NCI-H1048 (cell line): ENCODE results near the gene ZFP69B.

Experiments used
- DNase-seq: peaks from one replicate; lab custom pipeline; 2025; lab: John Stamatoyannopoulos, UW

ZFP69B gene

GRCh38 chr1:40449684-40450494 lies at the start of gene ZFP69B:
Gene ZFP69B, plus strand, starts transcription at chr1:40450476. Its CDS starts 486 bp downstream, at chr1:40450962.
- DNase-seq, result no peak

GRCh38 chr1:40401473-40402201 lies 48.6 kb upstream of the ZFP69B start:
- DNase-seq, result no peak

GRCh38 chr1:40404670-40405462 lies 45.4 kb upstream of the ZFP69B start:
- no peak for DNase-seq

GRCh38 chr1:40405812-40406211 lies 44.5 kb upstream of the ZFP69B start:
- DNase-seq, result no peak

GRCh38 chr1:40407453-40407852 lies 42.8 kb upstream of the ZFP69B start:
- DNase-seq, result no peak

- no peak for DNase-seq
These were observed 40.8 kb upstream of the ZFP69B start for GRCh38 chr1:40409467-40409866.

GRCh38 chr1:40411294-40411693 lies 39.0 kb upstream of the ZFP69B start:
- DNase-seq, result no peak

GRCh38 chr1:40411843-40412242 lies 38.4 kb upstream of the ZFP69B start:
- DNase-seq, result no peak

GRCh38 chr1:40413527-40414252 lies 36.6 kb upstream of the ZFP69B start:
- DNase-seq, result no peak

- DNase-seq, result no peak
These were observed 35.9 kb upstream of the ZFP69B start for GRCh38 chr1:40414331-40414730.

GRCh38 chr1:40416709-40417108 lies 33.6 kb upstream of the ZFP69B start:
- no peak for DNase-seq

GRCh38 chr1:40421431-40422384 lies 28.6 kb upstream of the ZFP69B start:
- no peak for DNase-seq

GRCh38 chr1:40422630-40423263 lies 27.5 kb upstream of the ZFP69B start:
- DNase-seq, result no peak

GRCh38 chr1:40423264-40423642 lies 27.0 kb upstream of the ZFP69B start:
- DNase-seq, result no peak

GRCh38 chr1:40423951-40424618 lies 26.2 kb upstream of the ZFP69B start:
- no peak for DNase-seq

GRCh38 chr1:40425198-40425597 lies 25.1 kb upstream of the ZFP69B start:
- no peak for DNase-seq

GRCh38 chr1:40431385-40431784 lies 18.9 kb upstream of the ZFP69B start:
- DNase-seq, result no peak

GRCh38 chr1:40432644-40433390 lies 17.5 kb upstream of the ZFP69B start:
- no peak for DNase-seq

GRCh38 chr1:40435471-40435870 lies 14.8 kb upstream of the ZFP69B start:
- DNase-seq, result no peak
